Loucy (cell line): ENCODE data around the gene PID1.

Experiments
- H2AFZ ChIP-seq: fragments of 200-600 bp; sonication (generic); 2 replicates; pipeline ENCODE4 v1.6.0; 2016; ENCODE audit warnings: antibody characterized with exemption, mild to moderate bottlenecking, low read length, moderate library complexity
- H3F3A ChIP-seq: fragments of 200-600 bp; 2 replicates; pipeline ENCODE4 v1.6.0; 2016; ENCODE audit warnings: antibody characterized with exemption, low read depth, mild to moderate bottlenecking
- H3K27me3 ChIP-seq: fragments of 200-600 bp; sonication (generic); 2 replicates; pipeline ENCODE4 v1.6.1; 2014; ENCODE audit warnings: low read length, mild to moderate bottlenecking; ENCODE audit not compliant: insufficient read depth, poor library complexity, severe bottlenecking
- H3K36me3 ChIP-seq: fragments of 200-600 bp; sonication (generic); 2 replicates; pipeline ENCODE4 v1.6.1; 2016; ENCODE audit warnings: low read length; ENCODE audit not compliant: insufficient read depth
- H3K4me1 ChIP-seq: fragments of 200-600 bp; sonication (generic); 2 replicates; pipeline ENCODE4 v1.5.1; 2014; ENCODE audit warnings: low read length, mild to moderate bottlenecking; ENCODE audit not compliant: insufficient read depth, poor library complexity, severe bottlenecking
- H3K4me2 ChIP-seq: fragments of 200-600 bp; sonication (generic); 2 replicates; pipeline ENCODE4 v1.6.0; 2014; ENCODE audit warnings: antibody characterized with exemption, low read length, low read depth, mild to moderate bottlenecking; ENCODE audit not compliant: poor library complexity, severe bottlenecking
- H3K4me3 ChIP-seq: fragments of 200-600 bp; sonication (generic); 2 replicates; pipeline ENCODE4 v1.5.1; 2014; ENCODE audit warnings: low read length, mild to moderate bottlenecking, mixed read lengths; ENCODE audit not compliant: poor library complexity, severe bottlenecking
- H3K79me2 ChIP-seq: fragments of 200-600 bp; sonication (generic); 2 replicates; pipeline ENCODE4 v1.6.1; 2014; ENCODE audit warnings: low read length; ENCODE audit not compliant: insufficient read depth
- H3K9ac ChIP-seq: fragments of 200-600 bp; sonication (generic); 2 replicates; pipeline ENCODE4 v1.6.0; 2014; ENCODE audit warnings: mild to moderate bottlenecking, low read depth, low read length, moderate library complexity; ENCODE audit not compliant: poor library complexity, severe bottlenecking
- H3K9me2 ChIP-seq: fragments of 200-600 bp; sonication (generic); replicated peaks from 2 replicates; pipeline ENCODE4 v1.6.1; 2016; ENCODE audit warnings: low read depth, low read length, mixed read lengths
- H3K9me3 ChIP-seq: fragments of 200-600 bp; sonication (generic); 2 replicates; pipeline ENCODE4 v1.6.1; 2014; ENCODE audit warnings: mild to moderate bottlenecking, antibody characterized with exemption, low read length, low read depth; ENCODE audit not compliant: insufficient read depth
- H4K20me1 ChIP-seq: fragments of 200-600 bp; sonication (generic); 2 replicates; pipeline ENCODE4 v1.6.0; 2014; ENCODE audit warnings: antibody characterized with exemption, low read length, mild to moderate bottlenecking; ENCODE audit not compliant: insufficient read depth, poor library complexity, severe bottlenecking
- EZH2phosphoT487 ChIP-seq: fragments of 200-600 bp; IDR thresholded peaks from 2 replicates; pipeline ENCODE4 v1.6.1; 2018; ENCODE audit warnings: antibody characterized with exemption, mild to moderate bottlenecking, moderate library complexity, borderline replicate concordance
- TF ChIP-seq, protein P1 (sequence below): fragments of 200-600 bp; sonication (generic); conservative IDR thresholded peaks from 2 replicates; pipeline ENCODE4 v1.5.1; 2014; ENCODE audit warnings: mild to moderate bottlenecking, antibody characterized with exemption, low read length

The PID1 gene

DNA sequence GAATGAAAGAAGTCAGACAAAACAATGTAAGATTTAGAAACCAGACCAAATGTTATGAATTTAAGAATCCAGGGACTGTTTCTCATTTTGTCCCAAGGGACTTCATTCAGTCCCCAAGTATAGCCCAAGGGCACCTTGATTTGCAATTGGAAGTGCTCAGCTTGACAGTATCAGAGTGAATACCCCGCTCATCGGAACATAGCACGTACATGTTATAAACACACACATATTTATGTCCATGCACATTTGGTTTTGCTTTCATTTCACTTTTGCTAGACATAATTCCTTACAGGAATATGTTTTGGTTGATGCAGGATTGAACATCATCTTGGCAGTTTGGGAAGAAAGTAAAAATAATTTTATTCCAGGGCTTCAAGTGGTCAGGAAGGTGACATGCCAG lies 100.2 kb downstream of the PID1 start:
- Histone ChIP-seq H3K4me3 (no peak overlapping the region), H4K20me1 (no peaks in the 10 kb centered on the region), H3K9me3 (no peaks in the 10 kb centered on the region), H3K36me3 (no peaks in the 10 kb centered on the region), H2AFZ (0 out of 2 replicates have a peak overlapping the region, but pooled peaks have one; percentile 2), H3K4me2 (no peak overlapping the region), H3K4me1 (no peaks in the 10 kb centered on the region), H3K9me2 (no peaks in the 10 kb centered on the region), H3K27me3 (no peaks in the 10 kb centered on the region), H3K9ac (no peak overlapping the region), H3F3A (no peaks in the 10 kb centered on the region), H3K79me2 (no peaks in the 10 kb centered on the region)
- TF ChIP-seq, protein P1, sequence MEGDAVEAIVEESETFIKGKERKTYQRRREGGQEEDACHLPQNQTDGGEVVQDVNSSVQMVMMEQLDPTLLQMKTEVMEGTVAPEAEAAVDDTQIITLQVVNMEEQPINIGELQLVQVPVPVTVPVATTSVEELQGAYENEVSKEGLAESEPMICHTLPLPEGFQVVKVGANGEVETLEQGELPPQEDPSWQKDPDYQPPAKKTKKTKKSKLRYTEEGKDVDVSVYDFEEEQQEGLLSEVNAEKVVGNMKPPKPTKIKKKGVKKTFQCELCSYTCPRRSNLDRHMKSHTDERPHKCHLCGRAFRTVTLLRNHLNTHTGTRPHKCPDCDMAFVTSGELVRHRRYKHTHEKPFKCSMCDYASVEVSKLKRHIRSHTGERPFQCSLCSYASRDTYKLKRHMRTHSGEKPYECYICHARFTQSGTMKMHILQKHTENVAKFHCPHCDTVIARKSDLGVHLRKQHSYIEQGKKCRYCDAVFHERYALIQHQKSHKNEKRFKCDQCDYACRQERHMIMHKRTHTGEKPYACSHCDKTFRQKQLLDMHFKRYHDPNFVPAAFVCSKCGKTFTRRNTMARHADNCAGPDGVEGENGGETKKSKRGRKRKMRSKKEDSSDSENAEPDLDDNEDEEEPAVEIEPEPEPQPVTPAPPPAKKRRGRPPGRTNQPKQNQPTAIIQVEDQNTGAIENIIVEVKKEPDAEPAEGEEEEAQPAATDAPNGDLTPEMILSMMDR: no peak
- TF ChIP-seq EZH2phosphoT487: no peak

DNA sequence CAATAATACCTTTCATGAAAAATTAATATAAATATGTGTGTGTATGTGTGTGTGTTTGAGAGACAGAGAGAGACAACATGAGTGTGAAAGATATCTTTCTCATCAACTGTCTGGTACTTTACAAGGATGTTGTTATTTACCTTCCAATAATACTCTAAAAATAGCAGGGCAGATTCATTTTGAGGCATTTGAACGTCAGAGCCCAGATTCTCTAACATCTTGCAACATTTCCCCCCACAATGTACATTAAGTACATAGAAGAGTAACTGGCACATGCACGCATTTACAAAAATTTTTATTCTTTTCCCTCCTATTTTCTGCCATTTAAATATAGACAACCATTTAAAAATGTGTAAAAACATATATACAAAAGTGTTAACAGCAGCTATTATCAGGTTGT lies 100.9 kb downstream of the PID1 start:
- TF ChIP-seq, protein P1: no peak
- no peak for TF ChIP-seq EZH2phosphoT487
- Histone ChIP-seq H3F3A (no peaks in the 10 kb centered on the region), H3K4me2 (no peak overlapping the region), H3K9me2 (no peaks in the 10 kb centered on the region), H3K9me3 (no peaks in the 10 kb centered on the region), H2AFZ (no peak overlapping the region), H3K9ac (no peak overlapping the region), H4K20me1 (no peaks in the 10 kb centered on the region), H3K4me1 (no peaks in the 10 kb centered on the region), H3K79me2 (no peaks in the 10 kb centered on the region), H3K27me3 (no peaks in the 10 kb centered on the region), H3K4me3 (no peak overlapping the region), H3K36me3 (no peaks in the 10 kb centered on the region)

- Histone ChIP-seq H3K36me3 (no peaks in the 10 kb centered on the region), H3K27me3 (no peaks in the 10 kb centered on the region), H3K9me2 (no peaks in the 10 kb centered on the region), H3F3A (no peaks in the 10 kb centered on the region), H3K4me1 (no peaks in the 10 kb centered on the region), H3K4me3 (no peak overlapping the region), H2AFZ (no peak overlapping the region), H4K20me1 (no peaks in the 10 kb centered on the region), H3K9ac (no peak overlapping the region), H3K9me3 (no peaks in the 10 kb centered on the region), H3K79me2 (no peaks in the 10 kb centered on the region), H3K4me2 (no peak overlapping the region)
- TF ChIP-seq, protein P1: no peak
- no peak for TF ChIP-seq EZH2phosphoT487
Measured at GRCh38 chr2:229169751-229170150, 101.3 kb downstream of the PID1 start.
